A549 (cell line): Measurements from ENCODE around the gene ANKRD12. TPM values are rescaled to one million over a fixed set of nuclear protein-coding genes. Genes with fewer than 3 reads are reported as not detected.

ENCODE experiments used
- ATAC-seq, 2 experiments: fragments of 200-7000 bp in 1 of 2; fragments of >200 bp in 1 of 2; cut with Nextera tagmentation in 1 of 2; cut with Tn5 transposase in 1 of 2; 3 replicates each; pipeline versions ENCODE4 v1.8.0 to v1.9.1; 2018 to 2020; ENCODE audit warnings: mild to moderate bottlenecking in 1 of 2, moderate library complexity in 1 of 2
- CTCF ChIA-PET: fragments of 300-600 bp; sonication (Branson Sonifier 250); formaldehyde crosslinking; extraction: SDS; loops from one replicate; lab custom pipeline; 2021; ENCODE audit warnings: antibody characterized with exemption, inconsistent platforms; lab: Yijun Ruan, JAX
- POLR2A ChIA-PET: fragments of 350-600 bp; formaldehyde crosslinking; extraction: SDS; loops from one replicate; lab custom pipeline; 2021; ENCODE audit warnings: antibody characterized with exemption, inconsistent platforms; lab: Yijun Ruan, JAX
- DNase-seq, 2 experiments: peaks; one replicate each; pipeline versions ENCODE4 v3.0.0 to v3.0.0-alpha.2; 2011 to 2016; ENCODE audit warnings: low read depth in 1 of 2, low spot score in 1 of 2
- FAIRE-seq: peaks from 2 replicates; lab custom pipeline; 2011; peaks lifted over from hg19 to GRCh38; lab: Jason Lieb, UNC
- H3K27ac ChIP-seq, 2 experiments: fragments of >200 bp; sonication (Bioruptor Twin); formaldehyde crosslinking; 3 replicates each; pipeline ENCODE4 v1.5.1; 2016 to 2017
- H3K4me1 ChIP-seq: fragments of >200 bp; sonication (Bioruptor Twin); formaldehyde crosslinking; 3 replicates; pipeline ENCODE4 v1.6.1; 2016
- H3K4me2 ChIP-seq: fragments of >200 bp; sonication (Bioruptor Twin); formaldehyde crosslinking; 3 replicates; pipeline ENCODE4 v1.6.1; 2016
- H3K4me3 ChIP-seq: fragments of >200 bp; sonication (Bioruptor Twin); formaldehyde crosslinking; 3 replicates; pipeline ENCODE4 v1.5.1; 2016
- H3K9me3 ChIP-seq: fragments of >200 bp; sonication (Bioruptor Twin); formaldehyde crosslinking; 3 replicates; pipeline ENCODE4 v1.6.1; 2016
- CEBPB ChIP-seq, 2 experiments: fragments of >200 bp in 1 of 2; sonication (Bioruptor Twin) in 1 of 2; formaldehyde crosslinking in 1 of 2; IDR thresholded peaks; 2 replicates each; pipeline ENCODE4 v1.6.1; 2012 to 2016
- CHD2 ChIP-seq: fragments of 150-350 bp; IDR thresholded peaks from 2 replicates; pipeline ENCODE4 v1.6.1; 2014; ENCODE audit warnings: low read length; ENCODE audit not compliant: partially characterized antibody
- EHF ChIP-seq: fragments of 250-450 bp; sonication (Bioruptor Pico); IDR thresholded peaks from 2 replicates; pipeline ENCODE4 v1.5.0; 2020; ENCODE audit warnings: mild to moderate bottlenecking
- EHMT2 ChIP-seq: fragments of 200-600 bp; sonication (generic); IDR thresholded peaks from 2 replicates; pipeline ENCODE4 v1.6.1; 2016; ENCODE audit warnings: antibody characterized with exemption, low read depth, mild to moderate bottlenecking, moderate library complexity
- FOSB ChIP-seq: fragments of 250-450 bp; sonication (Bioruptor Pico); IDR thresholded peaks from 2 replicates; pipeline ENCODE4 v1.5.0; 2020; ENCODE audit warnings: mild to moderate bottlenecking, moderate library complexity
- FOXS1 ChIP-seq: fragments of 250-450 bp; sonication (Bioruptor Pico); IDR thresholded peaks from 2 replicates; pipeline ENCODE4 v1.5.0; 2020; ENCODE audit warnings: mild to moderate bottlenecking, moderate library complexity
- GATA3 ChIP-seq: IDR thresholded peaks from 2 replicates; pipeline ENCODE4 v1.6.1; 2012; ENCODE audit warnings: borderline replicate concordance
- HES2 ChIP-seq: fragments of >200 bp; sonication (Bioruptor Twin); formaldehyde crosslinking; IDR thresholded peaks from 2 replicates; pipeline ENCODE4 v1.6.1; 2016
- HEYL ChIP-seq: fragments of 250-450 bp; sonication (Bioruptor Pico); IDR thresholded peaks from 2 replicates; pipeline ENCODE4 v1.8.0; 2021; ENCODE audit warnings: mild to moderate bottlenecking, moderate library complexity
- HOXA7 ChIP-seq: fragments of 250-450 bp; sonication (Bioruptor Pico); IDR thresholded peaks from 2 replicates; pipeline ENCODE4 v1.5.0; 2020; ENCODE audit warnings: mild to moderate bottlenecking, moderate library complexity
- HOXB5 ChIP-seq: fragments of 250-450 bp; sonication (Bioruptor Pico); IDR thresholded peaks from 2 replicates; pipeline ENCODE4 v1.5.0; 2020; ENCODE audit warnings: mild to moderate bottlenecking, moderate library complexity
- JUNB ChIP-seq: fragments of >200 bp; sonication (Bioruptor Twin); formaldehyde crosslinking; IDR thresholded peaks from 2 replicates; pipeline ENCODE4 v1.6.1; 2016
- KDM1A ChIP-seq: fragments of 200-600 bp; sonication (generic); IDR thresholded peaks from 2 replicates; pipeline ENCODE4 v1.6.1; 2016; ENCODE audit warnings: low read depth, mild to moderate bottlenecking
- KDM5A ChIP-seq: fragments of 200-600 bp; sonication (generic); IDR thresholded peaks from 2 replicates; pipeline ENCODE4 v1.6.1; 2016; ENCODE audit warnings: antibody characterized with exemption, mild to moderate bottlenecking
- MAFK ChIP-seq: fragments of 450-650 bp; IDR thresholded peaks from 2 replicates; pipeline ENCODE4 v1.6.1; 2014; ENCODE audit not compliant: partially characterized antibody
- NR3C1 ChIP-seq: fragments of >200 bp; sonication (Bioruptor Twin); formaldehyde crosslinking; IDR thresholded peaks from 3 replicates; pipeline ENCODE4 v1.6.1; 2017
- RAD21 ChIP-seq, 2 experiments: fragments of >200 bp in 1 of 2; sonication (Bioruptor Twin) in 1 of 2; formaldehyde crosslinking in 1 of 2; IDR thresholded peaks in 1 of 2; conservative IDR thresholded peaks in 1 of 2; 2 replicates in 1 of 2; 3 replicates in 1 of 2; pipeline ENCODE4 v1.6.1; 2012 to 2018; ENCODE audit warnings: inconsistent platforms in 1 of 2
- RARB ChIP-seq: fragments of 250-450 bp; sonication (Bioruptor Pico); IDR thresholded peaks from 2 replicates; pipeline ENCODE4 v1.8.0; 2021; ENCODE audit warnings: mild to moderate bottlenecking, moderate library complexity
- RFX5 ChIP-seq: fragments of 450-650 bp; IDR thresholded peaks from 2 replicates; pipeline ENCODE4 v1.7.1; 2014; ENCODE audit warnings: antibody characterized with exemption, mild to moderate bottlenecking, moderate library complexity
- SMC3 ChIP-seq: fragments of >200 bp; sonication (Bioruptor Twin); formaldehyde crosslinking; IDR thresholded peaks from 3 replicates; pipeline ENCODE4 v1.6.1; 2018; ENCODE audit warnings: inconsistent platforms
- SREBF2 ChIP-seq: fragments of 450-650 bp; IDR thresholded peaks from 2 replicates; pipeline ENCODE4 v1.6.1; 2014; ENCODE audit warnings: mild to moderate bottlenecking, moderate library complexity
- ZC3H11A ChIP-seq: fragments of 450-650 bp; IDR thresholded peaks from 2 replicates; pipeline ENCODE4 v1.6.1; 2014; ENCODE audit warnings: antibody characterized with exemption, mild to moderate bottlenecking
- ZNF302 ChIP-seq: fragments of 250-450 bp; sonication (Bioruptor Pico); IDR thresholded peaks from 2 replicates; pipeline ENCODE4 v1.9.0; 2021; ENCODE audit warnings: inconsistent platforms, mild to moderate bottlenecking, moderate library complexity
- WGBS: methylation state at CpG from one replicate; pipeline ENCODE4 v1.1.6; 2017; ENCODE audit errors: missing lambda C conversion rate; 5-methylcytosine and 5-hydroxymethylcytosine counted together
- polyA plus RNA-seq, 4 experiments: library from polyadenylated mRNA; depleted of rRNA in 3 of 4; stranded (reverse); fragments of >200 nt; fragmentation: RNase III in 1 of 4; extraction: RNeasy Plus Mini Kit Qiagen cat#74134 plus additional on column Dnase treatment in 1 of 4; gene quantifications; 2 replicates in 3 of 4; 3 replicates in 1 of 4; pipeline ENCODE4 v1.2.3, GENCODE V29; 2011 to 2017
- TF ChIP-seq, protein P1 (sequence below): IDR thresholded peaks from 2 replicates; pipeline ENCODE4 v1.6.1; 2012
- TF ChIP-seq, protein P2 (sequence below): fragments of >200 bp; sonication (Bioruptor Twin); formaldehyde crosslinking; IDR thresholded peaks from 3 replicates; pipeline ENCODE4 v1.6.1; 2016

ANKRD12 gene
- polyA plus RNA-seq, 2 of the 4 experiments (the other 2 are of a cell fraction), result 2.7 to 7.3 TPM

GRCh38 chr18:9226463-9226862 lies 89.9 kb downstream of the ANKRD12 start:
- CTCF ChIA-PET, result no interaction called here
- 0 out of 3 replicates have a peak, but pooled peaks cover 2% of the 10 kb centered on the region for H3K9me3 ChIP-seq
- H3K27ac ChIP-seq, result no peak overlapping the region
- FAIRE-seq, result no peak
- H3K4me3 ChIP-seq, result no peak overlapping the region
- no peak for ATAC-seq
- POLR2A ChIA-PET, result no interaction called here
- H3K4me2 ChIP-seq, result no peak overlapping the region
- H3K4me1 ChIP-seq, result no peaks in the 10 kb centered on the region
- DNase-seq, result no peak
- TF ChIP-seq, protein P1, sequence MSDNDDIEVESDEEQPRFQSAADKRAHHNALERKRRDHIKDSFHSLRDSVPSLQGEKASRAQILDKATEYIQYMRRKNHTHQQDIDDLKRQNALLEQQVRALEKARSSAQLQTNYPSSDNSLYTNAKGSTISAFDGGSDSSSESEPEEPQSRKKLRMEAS, result no peak
- no peak for TF ChIP-seq HES2
- TF ChIP-seq SREBF2, result no peak

DNA sequence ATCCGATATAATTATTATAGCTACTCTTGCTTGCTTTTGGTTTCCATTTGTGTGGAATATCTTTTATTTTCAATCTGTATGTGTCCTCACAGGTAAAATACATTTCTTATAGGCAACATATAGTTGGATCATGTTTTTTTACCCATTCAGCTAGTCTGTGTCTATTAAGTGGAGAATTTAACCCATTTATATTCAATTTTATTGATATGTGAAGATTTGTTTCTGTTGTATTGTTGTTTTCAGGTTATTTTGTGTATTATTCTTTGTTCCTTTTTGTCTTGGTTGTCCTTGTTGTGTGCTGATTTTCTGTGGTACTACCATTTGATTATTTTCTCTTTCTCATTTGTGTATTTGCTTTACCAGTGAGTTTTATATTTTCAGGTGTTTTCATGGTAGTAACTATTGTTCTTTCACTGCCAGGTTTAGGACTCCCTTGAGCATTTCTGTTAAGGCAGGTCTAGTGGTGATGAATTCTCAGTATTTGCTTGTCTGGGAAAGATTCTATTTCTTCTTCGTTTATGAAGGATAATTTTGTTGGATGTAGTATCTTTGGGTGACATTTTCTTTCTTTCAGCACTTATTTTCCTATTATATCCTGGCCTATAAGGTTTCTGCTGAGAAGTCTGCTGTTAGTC lies 95.4 kb downstream of the ANKRD12 start:
- ChIA-PET POLR2A (interaction anchor here (0.6 kb wide), 1 partner anchor 10 kb away, joined by 3 read pairs; no protein-coding TSS in a partner anchor), CTCF (no interaction called here)
- DNase-seq (no peak), FAIRE-seq (no peak), ATAC-seq (no peak)
- Histone ChIP-seq H3K4me1 (no peaks in the 10 kb centered on the region), H3K9me3 (peaks cover 18% of the 10 kb centered on the region), H3K27ac (no peak overlapping the region), H3K4me2 (no peak overlapping the region)
- 94% methylated on average over 2 of the region's 2 CpGs for WGBS
- no peak for TF ChIP-seq EHMT2
- no peak for TF ChIP-seq KDM5A
- TF ChIP-seq, protein P2, sequence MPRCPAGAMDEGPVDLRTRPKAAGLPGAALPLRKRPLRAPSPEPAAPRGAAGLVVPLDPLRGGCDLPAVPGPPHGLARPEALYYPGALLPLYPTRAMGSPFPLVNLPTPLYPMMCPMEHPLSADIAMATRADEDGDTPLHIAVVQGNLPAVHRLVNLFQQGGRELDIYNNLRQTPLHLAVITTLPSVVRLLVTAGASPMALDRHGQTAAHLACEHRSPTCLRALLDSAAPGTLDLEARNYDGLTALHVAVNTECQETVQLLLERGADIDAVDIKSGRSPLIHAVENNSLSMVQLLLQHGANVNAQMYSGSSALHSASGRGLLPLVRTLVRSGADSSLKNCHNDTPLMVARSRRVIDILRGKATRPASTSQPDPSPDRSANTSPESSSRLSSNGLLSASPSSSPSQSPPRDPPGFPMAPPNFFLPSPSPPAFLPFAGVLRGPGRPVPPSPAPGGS, result no peak
- TF ChIP-seq, all 56 proteins: peak for 0
- H3K4me3 ChIP-seq, result no peak overlapping the region

DNA sequence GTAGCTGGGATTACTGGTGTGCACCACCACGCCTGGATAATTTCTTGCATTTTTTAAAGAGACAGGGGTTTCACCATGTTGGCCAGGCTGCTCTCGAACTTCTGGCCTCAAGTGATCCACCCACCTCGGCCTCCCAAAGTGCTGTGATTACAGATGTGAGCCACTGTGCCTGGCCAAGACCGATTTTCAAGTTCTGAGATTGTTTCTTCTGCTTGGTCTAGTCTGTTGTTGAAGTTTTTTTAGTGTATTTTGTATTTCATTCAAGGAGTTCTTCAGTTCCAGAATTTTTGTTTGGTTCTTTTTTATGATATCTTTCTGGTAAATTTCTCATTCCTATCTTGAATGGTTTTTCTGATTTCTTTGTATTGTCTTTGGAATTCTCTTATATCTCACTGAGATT lies 96.4 kb downstream of the ANKRD12 start:
- no peak overlapping the region for H3K4me2 ChIP-seq
- H3K9me3 ChIP-seq, result peaks cover 18% of the 10 kb centered on the region
- no peak overlapping the region for H3K27ac ChIP-seq
- no peak for ATAC-seq
- POLR2A ChIA-PET, result interaction anchor here (0.6 kb wide), 1 partner anchor 9 kb away, joined by 3 read pairs; no protein-coding TSS in a partner anchor
- no peak for TF ChIP-seq NR3C1
- no peak for TF ChIP-seq KDM1A
- no peak for TF ChIP-seq RFX5
- no peak for TF ChIP-seq EHF (CRISPR knock-in tag)
- no peak for TF ChIP-seq RARB (CRISPR knock-in tag)
- no peak for TF ChIP-seq HEYL (CRISPR knock-in tag)
- no peak for TF ChIP-seq JUNB
- TF ChIP-seq ZC3H11A, result no peak
- TF ChIP-seq CEBPB (IDR thresholded peaks at IDR 0.05), result no peak
- no peak for TF ChIP-seq FOSB (CRISPR knock-in tag)
- no peak for TF ChIP-seq FOXS1
- no peak for TF ChIP-seq MAFK
- no peak for TF ChIP-seq ZNF302 (CRISPR knock-in tag)
- TF ChIP-seq, protein P1, result no peak
- no peak for TF ChIP-seq HOXB5 (CRISPR knock-in tag)
- TF ChIP-seq GATA3, result no peak
- TF ChIP-seq SMC3, result no peak
- no peak for TF ChIP-seq RAD21 (conservative IDR thresholded peaks at IDR 0.05 in 1 of 2, IDR thresholded peaks at IDR 0.05 in 1 of 2)
- TF ChIP-seq HOXA7, result no peak
- TF ChIP-seq CHD2, result no peak
- TF ChIP-seq, all 56 proteins: peak for 0
- Histone ChIP-seq H3K4me3 (no peak overlapping the region), H3K4me1 (no peaks in the 10 kb centered on the region)
- DNase-seq, result no peak
- CTCF ChIA-PET, result no interaction called here
- WGBS, result 73% methylated on average over 4 of the region's 4 CpGs
- FAIRE-seq, result no peak
